Rectal smooth muscle tissue (tissue), 1 donor: ENCODE measurements around the gene RBMY1D.
"Not testable (repeated sequence)": the region's sequence is repeated elsewhere in the genome, so short reads cannot be mapped to it uniquely, and the experiment has no call there.

Experiments used
- H3K27ac ChIP-seq: one replicate; pipeline ENCODE4 v1.7.0; 2013; ENCODE audit warnings: low read depth, low read length, inconsistent platforms
- H3K27me3 ChIP-seq: one replicate; pipeline ENCODE4 v1.7.0; 2013; ENCODE audit warnings: low read length; ENCODE audit not compliant: control insufficient read depth, insufficient read depth
- H3K36me3 ChIP-seq: one replicate; pipeline ENCODE4 v1.7.0; 2013; ENCODE audit warnings: low read length; ENCODE audit not compliant: control insufficient read depth, insufficient read depth
- H3K4me1 ChIP-seq: one replicate; pipeline ENCODE4 v1.7.0; 2013; ENCODE audit warnings: low read length; ENCODE audit not compliant: control insufficient read depth, insufficient read depth
- H3K4me3 ChIP-seq: one replicate; pipeline ENCODE4 v1.7.0; 2013; ENCODE audit warnings: low read length
- H3K9ac ChIP-seq: one replicate; pipeline ENCODE4 v1.7.0; 2013; ENCODE audit warnings: low read length

Gene RBMY1D

DNA sequence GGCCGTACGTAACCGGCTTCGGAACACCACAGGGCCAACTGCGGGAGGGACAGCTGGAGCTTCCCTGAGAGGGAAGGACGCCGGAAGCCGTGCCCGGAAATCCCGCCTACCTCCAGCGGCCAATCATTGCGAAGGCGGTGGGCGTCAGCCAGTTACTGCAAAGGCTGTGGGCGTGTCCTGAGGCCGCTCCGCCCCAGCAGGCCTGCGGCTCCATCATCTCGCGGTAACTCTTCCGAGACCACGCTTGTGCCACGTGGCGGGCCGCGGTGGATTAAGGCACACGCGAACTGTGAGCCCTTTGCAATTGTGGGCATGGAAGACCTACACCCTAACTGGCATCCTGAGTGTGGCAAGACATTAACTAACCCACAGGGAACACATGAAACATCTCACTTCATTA lies at the start of gene RBMY1D:
Gene RBMY1D, minus strand, starts transcription at position 101 of the 400 bp plus-strand sequence. CDS start 2,013 bp downstream, outside the sequence.
- not testable (repeated sequence) for H3K4me3 ChIP-seq, H3K4me1 ChIP-seq, H3K9ac ChIP-seq, H3K36me3 ChIP-seq, H3K27me3 ChIP-seq, H3K27ac ChIP-seq

DNA sequence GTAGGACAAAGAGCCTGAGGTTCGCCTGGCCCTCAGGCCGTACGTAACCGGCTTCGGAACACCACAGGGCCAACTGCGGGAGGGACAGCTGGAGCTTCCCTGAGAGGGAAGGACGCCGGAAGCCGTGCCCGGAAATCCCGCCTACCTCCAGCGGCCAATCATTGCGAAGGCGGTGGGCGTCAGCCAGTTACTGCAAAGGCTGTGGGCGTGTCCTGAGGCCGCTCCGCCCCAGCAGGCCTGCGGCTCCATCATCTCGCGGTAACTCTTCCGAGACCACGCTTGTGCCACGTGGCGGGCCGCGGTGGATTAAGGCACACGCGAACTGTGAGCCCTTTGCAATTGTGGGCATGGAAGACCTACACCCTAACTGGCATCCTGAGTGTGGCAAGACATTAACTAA lies 23.6 kb upstream of the RBMY1D start, which contains the start of gene RBMY1E:
Gene RBMY1E, minus strand, starts transcription at position 101 of the 400 bp plus-strand sequence. CDS start 1,978 bp downstream, outside the sequence.
- not testable (repeated sequence) for H3K27ac ChIP-seq, H3K36me3 ChIP-seq, H3K4me1 ChIP-seq, H3K4me3 ChIP-seq, H3K9ac ChIP-seq, H3K27me3 ChIP-seq

DNA sequence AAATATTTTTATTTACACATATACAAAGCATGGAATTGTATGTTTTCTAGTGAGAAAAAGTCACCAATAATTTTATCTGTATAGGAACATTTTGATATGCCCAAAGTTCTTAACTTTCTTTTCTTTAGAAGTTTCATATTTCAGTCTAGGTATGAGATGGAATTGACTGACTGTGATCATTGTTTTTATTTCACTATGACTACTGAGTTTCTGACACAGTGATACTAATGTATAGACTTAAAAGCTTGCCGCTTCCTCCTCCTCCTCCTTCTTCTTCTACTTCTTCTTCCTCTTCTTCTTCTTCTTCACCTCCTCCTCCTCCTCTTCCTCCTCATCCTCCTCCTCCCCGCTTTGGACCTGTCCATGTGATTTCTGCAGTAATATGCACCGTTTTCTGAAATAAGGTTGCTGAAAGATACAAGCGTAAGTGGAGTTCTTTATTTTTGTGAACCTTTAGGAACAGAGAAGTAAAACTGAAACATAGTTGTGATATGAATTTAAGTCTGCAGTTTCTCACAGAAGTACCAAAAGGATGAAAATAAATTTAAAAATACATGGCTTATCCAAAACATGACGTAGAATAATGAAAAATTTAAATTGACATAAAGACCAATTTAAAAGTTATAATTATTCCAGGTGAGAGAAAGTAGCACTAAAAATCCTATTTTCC lies 24.8 kb downstream of the RBMY1D start:
- H3K27ac ChIP-seq, H3K4me1 ChIP-seq, H3K4me3 ChIP-seq, H3K9ac ChIP-seq, H3K36me3 ChIP-seq, H3K27me3 ChIP-seq: not testable (repeated sequence)

DNA sequence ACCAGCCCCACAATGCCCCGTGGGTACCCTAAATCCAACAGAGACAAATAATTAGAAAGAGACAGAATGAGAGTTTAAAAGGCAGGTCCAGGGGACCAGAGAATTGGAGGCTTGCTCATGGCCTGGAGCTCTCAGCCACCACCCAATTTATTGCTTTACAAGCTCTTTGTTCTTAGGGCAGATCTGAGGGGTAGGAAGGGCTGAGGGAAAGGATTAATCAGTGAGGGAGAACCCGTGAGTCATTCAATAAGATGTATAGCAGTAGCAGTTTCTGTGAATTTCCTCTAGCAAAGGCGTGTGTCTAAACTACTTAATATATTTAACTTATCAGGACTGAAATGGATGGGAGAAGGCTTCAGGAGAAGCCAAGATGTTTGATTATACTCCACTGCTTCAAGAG lies 48.8 kb downstream of the RBMY1D start:
- Histone ChIP-seq H3K27ac (no peak overlapping the region), H3K36me3 (no peaks in the 10 kb centered on the region), H3K9ac (no peak overlapping the region)

DNA sequence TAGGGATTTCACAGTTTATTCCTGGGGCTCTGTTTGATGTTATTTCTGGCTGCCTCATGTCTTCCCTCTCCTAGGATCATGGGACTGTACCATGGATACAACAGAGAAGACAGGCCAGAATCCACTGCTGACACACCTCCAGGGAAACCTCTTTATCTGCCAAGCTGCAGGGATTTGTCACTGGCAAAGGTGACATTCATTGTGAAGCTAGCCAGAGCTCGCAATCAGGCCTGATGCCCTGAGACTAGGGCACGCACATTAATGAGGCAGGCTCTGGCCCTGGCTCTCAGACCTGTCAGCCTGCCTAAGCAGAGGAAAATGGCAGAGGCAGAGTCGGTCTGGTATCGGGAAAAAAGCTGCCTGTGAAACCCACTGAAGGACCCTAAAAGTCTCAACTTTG lies 52.2 kb downstream of the RBMY1D start:
- no peak overlapping the region for H3K4me3 ChIP-seq
- H3K27ac ChIP-seq = no peak overlapping the region

More for the DNA sequence above, 48.8 kb downstream of the RBMY1D start:
- Histone ChIP-seq H3K4me1 (no peaks in the 10 kb centered on the region), H3K27me3 (no peaks in the 10 kb centered on the region), H3K4me3 (no peak overlapping the region)

DNA sequence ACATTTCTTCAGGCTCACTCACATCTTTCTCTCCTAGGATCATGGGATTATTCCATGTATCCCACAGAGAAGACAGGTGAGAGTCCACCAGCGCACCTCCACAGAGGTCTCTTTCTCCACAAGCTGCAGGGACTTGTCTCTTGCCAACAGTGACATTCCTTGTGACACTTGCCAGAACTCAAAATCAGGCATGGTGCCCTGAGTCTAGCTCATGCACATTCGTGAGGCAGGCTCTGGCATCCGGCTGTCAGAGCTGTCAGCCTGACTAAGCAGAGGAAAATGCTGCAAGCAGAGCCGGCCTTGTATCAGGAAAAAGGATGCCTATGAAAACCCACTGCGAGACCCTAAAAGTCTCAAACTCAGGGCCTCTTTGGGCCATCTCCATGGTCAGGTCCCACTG lies 54.8 kb downstream of the RBMY1D start:
- no peaks in the 10 kb centered on the region for H3K4me1 ChIP-seq
- no peak overlapping the region for H3K27ac ChIP-seq
- no peaks in the 10 kb centered on the region for H3K36me3 ChIP-seq
- no peak overlapping the region for H3K4me3 ChIP-seq
- no peak overlapping the region for H3K9ac ChIP-seq
- no peaks in the 10 kb centered on the region for H3K27me3 ChIP-seq

More for the DNA sequence above, 52.2 kb downstream of the RBMY1D start:
- Histone ChIP-seq H3K4me1 (no peaks in the 10 kb centered on the region), H3K36me3 (no peaks in the 10 kb centered on the region), H3K9ac (no peak overlapping the region), H3K27me3 (no peaks in the 10 kb centered on the region)

DNA sequence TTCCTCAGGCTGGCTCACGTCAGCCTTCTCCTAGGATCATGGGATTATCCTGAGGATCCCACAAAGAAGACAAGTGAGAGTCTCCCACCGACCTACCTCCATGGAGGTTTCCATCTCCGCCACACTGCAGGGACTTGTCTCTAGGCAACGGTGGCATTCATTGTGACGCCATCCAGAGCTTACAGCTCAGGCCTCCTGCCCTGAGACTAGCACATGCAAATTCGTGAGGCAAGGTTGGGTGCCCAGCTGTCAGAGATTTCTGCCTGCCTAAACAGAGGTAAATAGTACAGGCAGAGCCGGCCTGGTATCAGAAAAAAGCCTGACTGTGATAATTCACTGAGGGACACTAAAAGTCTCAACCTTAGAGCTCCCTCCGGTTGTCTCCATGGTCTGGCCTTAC lies 58.0 kb downstream of the RBMY1D start:
- H3K4me1 ChIP-seq = no peaks in the 10 kb centered on the region
- no peak overlapping the region for H3K27ac ChIP-seq
- H3K4me3 ChIP-seq = no peak overlapping the region
- H3K9ac ChIP-seq = no peak overlapping the region
- no peaks in the 10 kb centered on the region for H3K27me3 ChIP-seq
- no peaks in the 10 kb centered on the region for H3K36me3 ChIP-seq

DNA sequence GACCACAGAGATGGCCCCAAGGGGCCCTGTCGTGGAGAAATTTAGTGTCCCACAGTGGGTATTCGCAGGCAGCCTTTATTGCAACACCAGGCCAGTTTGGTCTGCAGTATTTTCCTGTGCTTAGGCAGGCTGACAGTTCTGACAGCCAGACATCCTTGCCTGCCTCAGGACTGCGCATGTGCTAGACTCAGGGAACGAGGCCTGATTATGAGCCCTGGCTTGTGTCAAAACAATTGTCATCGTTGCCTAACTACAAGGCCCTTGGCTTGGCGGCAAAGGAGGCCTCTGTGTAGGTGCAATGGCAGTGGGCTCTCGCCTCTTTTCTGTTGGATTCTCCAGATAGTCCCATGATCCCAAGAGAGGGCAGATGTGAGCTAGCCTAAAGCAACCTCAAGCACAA lies 59.3 kb downstream of the RBMY1D start:
- no peaks in the 10 kb centered on the region for H3K4me1 ChIP-seq

More for the DNA sequence above, 59.3 kb downstream of the RBMY1D start:
- Histone ChIP-seq H3K27ac (no peak overlapping the region), H3K4me3 (no peak overlapping the region), H3K36me3 (no peaks in the 10 kb centered on the region), H3K27me3 (no peaks in the 10 kb centered on the region), H3K9ac (no peak overlapping the region)
